GM12878 (cell line): ENCODE data around the gene GRIN2D. TPM values are rescaled to one million over a fixed set of nuclear protein-coding genes. Genes with fewer than 3 reads are reported as not detected.

ENCODE experiments used
- CBFB ChIP-seq: IDR thresholded peaks from 2 replicates; pipeline ENCODE4 v1.6.1; 2016; ENCODE audit warnings: antibody characterized with exemption, low read depth
- IKZF1 ChIP-seq: fragments of 450-650 bp; conservative IDR thresholded peaks from 2 replicates; pipeline ENCODE4 v1.6.1; 2017; ENCODE audit warnings: antibody characterized with exemption, mild to moderate bottlenecking
- IKZF2 ChIP-seq, 2 experiments: fragments of 450-650 bp; IDR thresholded peaks; 2 replicates each; pipeline ENCODE4 v1.6.1; 2017; ENCODE audit warnings: mild to moderate bottlenecking in 2 of 2, moderate library complexity in 2 of 2
- JUNB ChIP-seq: IDR thresholded peaks from 2 replicates; pipeline ENCODE4 v1.6.1; 2016; ENCODE audit warnings: antibody characterized with exemption, mild to moderate bottlenecking
- MTA2 ChIP-seq: fragments of 450-650 bp; IDR thresholded peaks from 2 replicates; pipeline ENCODE4 v1.6.1; 2016; ENCODE audit warnings: low read depth, mild to moderate bottlenecking, moderate library complexity
- NBN ChIP-seq: fragments of 450-650 bp; IDR thresholded peaks from 2 replicates; pipeline ENCODE4 v1.6.1; 2016
- NFIC ChIP-seq: IDR thresholded peaks from 2 replicates; pipeline ENCODE4 v1.6.1; 2012; ENCODE audit warnings: low read depth, mild to moderate bottlenecking, inconsistent platforms, low read length, moderate library complexity
- NKRF ChIP-seq: fragments of 450-650 bp; conservative IDR thresholded peaks from 2 replicates; pipeline ENCODE4 v1.6.1; 2017; ENCODE audit warnings: mild to moderate bottlenecking, moderate library complexity
- NR2C1 ChIP-seq: fragments of 450-650 bp; IDR thresholded peaks from 2 replicates; pipeline ENCODE4 v1.6.1; 2017; ENCODE audit warnings: antibody characterized with exemption, mild to moderate bottlenecking, moderate library complexity
- POLR2AphosphoS2 ChIP-seq: IDR thresholded peaks from 2 replicates; pipeline ENCODE4 v1.6.1; 2011; ENCODE audit warnings: low read depth, mild to moderate bottlenecking, low read length, improper control_type of control experiment, moderate library complexity
- POU2F2 ChIP-seq: IDR thresholded peaks from 3 replicates; pipeline ENCODE4 v1.6.1; 2011; ENCODE audit warnings: low read depth, mild to moderate bottlenecking, low read length, borderline replicate concordance
- RFX5 ChIP-seq: IDR thresholded peaks from 2 replicates; pipeline ENCODE4 v1.6.1; 2011; ENCODE audit warnings: low read depth, low read length, improper control_type of control experiment
- SIN3A ChIP-seq: IDR thresholded peaks from 2 replicates; pipeline ENCODE4 v1.6.1; 2012; ENCODE audit warnings: low read depth, low read length, improper control_type of control experiment
- SIX5 ChIP-seq: IDR thresholded peaks from 2 replicates; pipeline ENCODE4 v1.6.1; 2011; ENCODE audit warnings: mild to moderate bottlenecking, low read depth, low read length, moderate library complexity; ENCODE audit not compliant: severe bottlenecking
- SMAD5 ChIP-seq: IDR thresholded peaks from 2 replicates; pipeline ENCODE4 v1.6.1; 2016; ENCODE audit warnings: antibody characterized with exemption, low read depth
- SMARCA5 ChIP-seq: fragments of 450-650 bp; IDR thresholded peaks from 2 replicates; pipeline ENCODE4 v1.6.1; 2017; ENCODE audit warnings: mild to moderate bottlenecking
- ZBTB40 ChIP-seq: fragments of 450-650 bp; IDR thresholded peaks from 2 replicates; pipeline ENCODE4 v1.6.1; 2016; ENCODE audit warnings: mild to moderate bottlenecking, moderate library complexity, borderline replicate concordance
- ZNF622 ChIP-seq: fragments of 450-650 bp; IDR thresholded peaks from 2 replicates; pipeline ENCODE4 v1.6.1; 2017; ENCODE audit warnings: mild to moderate bottlenecking, inconsistent platforms
- polyA plus RNA-seq, 11 experiments: library from polyadenylated mRNA; depleted of rRNA in 4 of 11; unstranded in 6 of 11; stranded (reverse) in 5 of 11; fragments of >200 nt; fragmentation: Nextera tagmentation in 4 of 11; fragmentation: Illumina TruSeq in 1 of 11; extraction: Ambion mirVana in 4 of 11; extraction: Trizol in 1 of 11; gene quantifications; 1 replicate in 1 of 11; 2 replicates in 10 of 11; pipeline versions ENCODE4 v1.2.1 to v1.2.3, GENCODE V29; 2011 to 2016; ENCODE audit warnings: inconsistent platforms in 2 of 11, missing spikeins in 2 of 11, low read depth in 1 of 11
- total RNA-seq, 4 experiments: library from RNA; depleted of rRNA in 3 of 4; stranded (reverse); fragments of >200 nt in 3 of 4; fragmentation: Illumina TruSeq in 1 of 4; extraction: Trizol in 1 of 4; gene quantifications; 2 replicates each; pipeline versions ENCODE4 v1.2.1 to v1.2.3, GENCODE V29; 2013 to 2021

The GRIN2D gene
- total and polyA plus RNA-seq, 10 of the 15 experiments (the other 5 are each of a cell fraction or from before 2014, with no cell fraction given): 0.03 to 0.38 (median 0.04) TPM; not detected in 3

GRCh38 chr19:48363500-48363809 is 30.0 kb upstream of the GRIN2D start (continued):
- TF ChIP-seq IKZF1 (no peak), NFIC (no peak), SIN3A (peak; percentile 41; the same call in 1 of the 2 replicates), ZBTB40 (peak; percentile 43; the same call in 1 of the 2 replicates), SMAD5 (no peak), SIX5 (no peak), ZNF622 (no peak), SMARCA5 (peak; percentile 86), POLR2AphosphoS2 (0 out of 2 replicates have a peak, but pooled peaks have one; percentile 28), POU2F2 (no peak), CBFB (0 out of 2 replicates have a peak, but pooled peaks have one; percentile 48), NR2C1 (peak; percentile 84), NKRF (peak; percentile 37; the same call in 1 of the 2 replicates), RFX5 (no peak), IKZF2 (IDR thresholded peaks at IDR 0.05) (no peak), NBN (peak; percentile 63; the same call in 1 of the 2 replicates), JUNB (no peak), MTA2 (peak; percentile 34; the same call in 1 of the 2 replicates)
